ENCODE measurements around the gene PDZD4. TPM values are rescaled to one million over a fixed set of nuclear protein-coding genes. Genes with fewer than 3 reads are reported as not detected.

PDZD4 gene
- polyA plus RNA-seq, 4 donors, result 6.9 to 13.7 (median 9.6) TPM

- no peak for DNase-seq (ENCODE audit: low read depth in 4 of 4, low spot score in 3 of 4)
Observed at GRCh38 chrX:153774576-153775292, 55.6 kb downstream of the PDZD4 start.

- DNase-seq (ENCODE audit: low read depth in 4 of 4, low spot score in 3 of 4), result no peak
Observed at GRCh38 chrX:153773741-153774575, 56.4 kb downstream of the PDZD4 start.

- no peak for DNase-seq (ENCODE audit: low read depth in 4 of 4, low spot score in 3 of 4)
Observed at GRCh38 chrX:153773218-153773611, 57.1 kb downstream of the PDZD4 start.

GRCh38 chrX:153772316-153773217 is 57.8 kb downstream of the PDZD4 start:
- DNase-seq (ENCODE audit: low read depth in 4 of 4, low spot score in 3 of 4), result no peak

DNA sequence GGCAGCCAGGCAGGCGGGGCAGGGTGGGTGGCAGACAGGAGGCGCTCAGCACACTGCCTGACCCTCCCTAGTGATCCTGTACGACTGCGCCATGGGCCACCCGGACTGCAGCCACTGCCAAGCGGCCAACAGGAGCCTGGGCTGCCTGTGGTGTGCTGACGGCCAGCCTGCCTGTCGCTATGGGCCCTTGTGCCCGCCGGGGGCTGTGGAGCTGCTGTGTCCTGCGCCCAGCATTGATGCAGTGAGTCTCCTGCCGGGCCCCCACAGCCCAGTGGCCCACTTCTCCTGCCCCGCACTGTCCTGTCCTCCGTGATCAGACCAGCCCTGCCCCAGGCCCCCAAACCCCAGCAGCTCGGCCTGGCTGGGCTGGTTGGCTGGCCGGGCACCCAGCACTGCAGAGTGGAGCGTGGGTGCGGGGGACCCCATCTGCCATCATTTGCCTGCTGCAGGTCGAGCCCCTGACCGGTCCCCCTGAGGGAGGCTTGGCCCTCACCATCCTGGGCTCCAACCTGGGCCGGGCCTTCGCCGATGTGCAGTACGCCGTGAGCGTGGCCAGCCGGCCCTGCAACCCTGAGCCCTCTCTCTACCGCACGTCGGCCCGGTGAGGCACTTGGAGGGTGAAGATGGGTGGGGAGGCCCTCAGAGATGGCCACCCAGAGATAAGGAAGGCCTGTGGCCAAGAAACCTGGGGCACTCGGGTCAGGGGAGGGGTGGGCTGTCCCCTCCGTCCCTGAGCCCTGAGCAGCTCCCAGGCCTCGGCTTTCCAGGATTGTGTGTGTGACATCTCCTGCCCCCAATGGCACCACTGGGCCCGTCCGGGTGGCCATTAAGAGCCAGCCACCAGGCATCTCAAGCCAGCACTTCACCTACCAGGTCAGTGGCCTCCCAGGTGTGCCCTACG is 58.7 kb downstream of the PDZD4 start:
- DNase-seq (ENCODE audit: low read depth in 4 of 4, low spot score in 3 of 4), result no peak

DNA sequence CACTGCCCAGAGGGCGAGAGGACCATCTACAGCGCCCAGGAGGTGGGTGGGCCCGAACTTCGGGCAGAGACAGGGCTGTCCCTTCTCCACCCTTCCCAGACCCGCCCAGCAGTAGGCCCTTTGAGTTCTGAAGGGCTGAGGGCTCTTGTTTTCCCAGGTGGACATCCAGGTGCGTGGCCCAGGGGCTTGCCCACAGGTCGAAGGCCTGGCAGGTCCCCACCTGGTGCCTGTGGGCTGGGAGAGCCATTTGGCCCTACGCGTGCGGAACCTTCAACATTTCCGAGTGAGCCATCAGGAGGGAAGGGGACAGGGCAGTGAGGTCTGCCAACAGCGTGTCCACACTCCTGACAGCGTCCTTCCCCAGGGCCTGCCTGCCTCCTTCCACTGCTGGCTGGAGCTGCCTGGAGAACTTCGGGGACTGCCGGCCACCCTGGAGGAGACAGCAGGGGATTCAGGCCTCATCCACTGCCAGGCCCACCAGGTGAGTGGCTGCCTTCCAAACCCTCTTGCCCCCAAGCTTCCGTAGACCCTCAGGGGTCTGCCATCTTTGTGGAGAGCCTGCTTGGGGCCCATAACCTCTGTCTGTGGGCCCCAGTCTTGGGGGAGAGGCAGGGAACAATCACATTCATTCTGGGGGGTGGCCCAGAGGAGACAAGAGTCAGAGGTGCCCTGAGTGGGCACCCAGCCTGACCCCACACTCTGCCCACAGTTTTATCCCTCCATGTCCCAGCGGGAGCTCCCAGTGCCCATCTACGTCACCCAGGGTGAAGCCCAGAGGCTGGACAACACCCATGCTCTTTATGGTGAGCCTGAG is 59.5 kb downstream of the PDZD4 start:
- no peak for DNase-seq (ENCODE audit: low read depth in 4 of 4, low spot score in 3 of 4)

GRCh38 chrX:153769865-153770600 is 60.3 kb downstream of the PDZD4 start:
- no peak for DNase-seq (ENCODE audit: low read depth in 4 of 4, low spot score in 3 of 4)

- DNase-seq (ENCODE audit: low read depth in 4 of 4, low spot score in 3 of 4), result no peak
Observed at GRCh38 chrX:153769158-153769864, 61.0 kb downstream of the PDZD4 start.

DNA sequence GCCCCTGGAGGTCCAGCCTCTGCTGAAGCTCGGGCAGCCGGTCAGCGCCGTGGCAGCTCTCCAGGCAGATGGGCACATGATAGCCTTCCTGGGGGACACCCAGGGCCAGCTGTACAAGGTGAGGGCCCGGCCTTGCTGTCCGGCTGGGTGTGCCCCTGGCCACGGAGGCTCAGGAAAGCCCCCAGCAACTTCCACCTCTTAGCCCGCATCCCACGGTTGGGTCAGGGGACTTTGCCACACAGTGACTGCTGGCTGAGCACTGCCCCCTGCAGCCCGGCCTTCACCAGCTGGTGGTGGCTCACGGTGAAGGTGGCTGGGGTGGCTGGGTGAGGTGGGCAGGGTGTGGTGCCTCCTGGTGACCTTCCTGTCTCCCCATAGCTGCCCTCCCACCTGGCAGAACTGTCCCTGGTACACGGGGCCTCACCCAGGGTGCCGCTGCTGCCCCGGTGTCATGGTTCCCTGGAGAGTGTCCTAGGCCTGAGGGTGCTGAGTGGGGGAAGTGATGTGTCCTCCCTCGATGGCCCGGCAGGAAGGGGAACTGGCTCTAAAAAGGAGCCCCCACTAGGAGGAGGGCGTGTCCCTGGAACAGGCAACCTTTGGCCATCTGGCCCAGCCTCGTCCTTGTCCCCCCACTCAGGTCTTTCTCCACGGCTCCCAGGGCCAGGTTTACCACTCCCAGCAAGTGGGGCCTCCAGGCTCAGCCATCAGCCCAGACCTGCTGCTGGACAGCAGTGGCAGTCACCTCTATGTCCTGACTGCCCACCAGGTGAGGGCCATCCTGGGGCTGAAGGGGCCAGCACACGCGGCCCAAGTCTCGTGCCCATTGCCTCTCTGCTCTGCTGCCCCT is 61.8 kb downstream of the PDZD4 start:
- no peak for DNase-seq (ENCODE audit: low read depth in 4 of 4, low spot score in 3 of 4)

GRCh38 chrX:153767674-153768055 is 62.7 kb downstream of the PDZD4 start:
- no peak for DNase-seq (ENCODE audit: low read depth in 4 of 4, low spot score in 3 of 4)

DNA sequence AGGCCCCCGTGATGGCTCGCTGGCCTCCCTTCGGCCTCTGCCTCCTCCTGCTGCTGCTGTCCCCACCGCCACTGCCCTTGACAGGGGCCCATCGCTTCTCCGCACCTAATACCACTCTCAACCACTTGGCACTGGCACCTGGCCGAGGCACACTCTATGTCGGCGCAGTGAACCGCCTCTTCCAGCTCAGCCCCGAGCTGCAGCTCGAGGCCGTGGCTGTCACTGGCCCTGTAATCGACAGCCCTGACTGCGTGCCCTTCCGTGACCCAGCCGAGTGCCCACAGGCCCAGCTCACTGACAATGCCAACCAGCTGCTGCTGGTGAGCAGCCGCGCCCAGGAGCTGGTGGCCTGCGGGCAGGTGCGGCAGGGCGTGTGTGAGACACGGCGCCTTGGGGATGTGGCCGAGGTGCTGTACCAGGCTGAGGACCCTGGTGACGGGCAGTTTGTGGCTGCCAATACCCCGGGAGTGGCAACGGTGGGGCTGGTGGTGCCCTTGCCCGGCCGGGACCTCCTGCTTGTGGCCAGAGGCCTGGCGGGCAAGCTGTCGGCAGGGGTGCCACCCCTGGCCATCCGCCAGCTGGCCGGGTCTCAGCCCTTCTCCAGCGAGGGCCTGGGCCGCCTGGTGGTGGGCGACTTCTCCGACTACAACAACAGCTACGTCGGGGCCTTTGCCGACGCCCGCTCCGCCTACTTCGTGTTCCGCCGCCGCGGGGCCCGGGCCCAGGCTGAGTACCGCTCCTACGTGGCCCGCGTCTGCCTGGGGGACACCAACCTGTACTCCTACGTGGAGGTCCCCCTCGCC is 63.3 kb downstream of the PDZD4 start:
- DNase-seq (ENCODE audit: low read depth in 4 of 4, low spot score in 3 of 4), result no peak

DNA sequence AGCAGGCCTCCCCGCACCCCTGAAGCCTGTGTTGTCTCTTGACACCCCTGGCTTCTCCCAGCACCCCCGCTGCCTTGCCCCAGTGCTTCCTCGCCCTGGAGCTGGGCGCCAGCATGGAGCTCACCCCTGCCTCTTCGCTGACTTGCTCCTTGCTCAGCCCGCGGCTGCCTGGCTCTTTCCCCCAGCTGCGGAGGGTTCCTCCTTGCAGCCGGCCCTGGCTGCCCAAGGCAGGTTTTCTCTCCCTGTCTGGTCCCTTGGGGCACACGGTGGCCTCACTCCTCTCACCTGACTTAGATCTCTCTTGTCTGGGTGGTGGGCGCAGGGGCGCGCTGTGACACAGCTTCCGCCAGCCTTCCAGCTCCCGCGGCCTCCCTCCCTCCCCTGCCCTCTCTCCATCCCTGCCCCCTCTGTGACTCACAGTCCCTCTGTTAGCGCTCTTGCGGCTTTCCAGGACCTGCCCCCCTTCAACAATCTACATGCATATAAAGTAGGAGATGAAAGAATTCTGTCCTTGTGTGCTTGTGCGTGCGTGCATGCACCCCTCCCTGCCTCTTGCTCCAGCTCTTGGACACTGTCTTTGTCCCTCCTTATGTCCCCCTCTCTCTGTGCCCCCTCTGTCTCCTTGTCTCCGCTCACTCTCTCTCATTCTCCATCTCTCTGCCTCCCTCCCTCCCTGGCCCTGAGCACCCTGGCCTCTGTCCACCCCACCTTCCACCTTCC is 64.1 kb downstream of the PDZD4 start:
- no peak for DNase-seq (ENCODE audit: low read depth in 4 of 4, low spot score in 3 of 4)

DNA sequence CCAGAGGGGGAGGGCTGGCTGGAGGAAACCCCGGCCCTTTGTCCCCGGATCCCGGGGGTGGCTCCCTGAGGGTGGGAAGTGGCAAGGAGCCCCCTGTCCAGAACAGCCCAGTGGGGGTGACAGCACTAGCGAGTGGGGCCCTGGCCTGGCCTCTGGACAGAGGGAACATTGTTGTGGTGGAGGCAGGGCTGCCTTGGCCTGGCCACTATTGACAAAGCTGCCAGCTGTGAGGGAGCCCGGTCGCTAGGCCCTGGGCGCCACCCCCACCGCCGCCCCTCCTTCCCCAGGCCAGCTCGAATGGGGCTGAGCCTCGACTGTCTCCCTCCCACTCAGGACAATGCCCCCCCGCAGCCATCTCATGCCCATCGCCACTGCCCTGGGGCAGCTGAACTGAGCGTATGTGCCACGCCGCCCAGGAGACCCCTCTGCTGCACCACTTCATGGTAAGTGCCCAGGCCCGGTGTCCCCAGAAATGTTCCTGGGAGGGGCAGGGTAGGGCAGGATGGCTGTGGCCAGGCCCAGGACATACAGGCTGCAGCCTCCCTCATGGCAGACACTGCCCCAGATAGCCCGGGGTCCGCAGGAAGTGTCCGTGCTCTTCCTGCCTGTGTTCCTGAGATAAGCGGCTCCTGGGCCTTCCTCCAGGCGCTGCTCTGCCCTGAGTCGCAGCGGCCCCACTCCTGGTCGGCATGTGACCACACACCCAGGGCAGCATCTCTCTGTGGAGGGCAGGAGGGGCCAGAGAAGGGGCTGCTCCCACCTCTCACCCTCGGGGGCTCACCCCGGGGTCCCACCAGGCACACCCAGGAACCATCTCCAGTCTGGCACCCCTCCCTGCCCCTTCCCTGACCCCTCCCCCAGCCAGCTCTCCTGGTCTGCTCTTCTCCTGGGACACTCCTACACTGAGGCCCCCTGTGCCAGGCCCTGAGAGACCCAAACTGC is 64.9 kb downstream of the PDZD4 start:
- DNase-seq (ENCODE audit: low read depth in 4 of 4, low spot score in 3 of 4), result no peak

- no peak for DNase-seq (ENCODE audit: low read depth in 4 of 4, low spot score in 3 of 4)
Observed at GRCh38 chrX:153764786-153765137, 65.6 kb downstream of the PDZD4 start.
